ENCODE data around the gene CLPTM1. TPM values are rescaled to one million over a fixed set of nuclear protein-coding genes. Genes with fewer than 3 reads are reported as not detected.
"Not testable (repeated sequence)": the region's sequence is repeated elsewhere in the genome, so short reads cannot be mapped to it uniquely, and the experiment has no call there.

Gene CLPTM1
- total and polyA plus RNA-seq, 2 donors (not counting 1 experiment from before 2014, with no cell fraction given) = 121 to 129 TPM

DNA sequence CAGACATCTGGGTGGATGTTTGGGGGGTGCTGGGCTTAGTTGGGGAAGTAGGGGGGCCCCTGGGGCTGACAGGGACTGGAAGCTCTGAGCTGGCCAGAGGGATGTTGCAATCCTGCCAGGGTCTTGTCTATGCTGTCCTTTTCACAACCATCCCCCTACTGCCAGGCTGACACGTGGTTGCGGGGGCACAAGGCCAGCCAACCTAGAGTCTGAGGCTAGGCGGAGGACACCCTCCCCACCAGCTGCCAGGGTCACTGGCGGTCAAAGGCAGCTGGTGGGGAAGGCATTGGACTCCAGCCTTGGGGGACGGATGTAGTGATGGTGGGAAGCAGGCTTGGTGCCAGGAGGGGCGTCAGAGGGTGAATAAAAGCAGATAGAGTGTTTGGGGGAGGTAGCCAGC, 42.3 kb upstream of the CLPTM1 start:
- POLR2A ChIA-PET = no interaction called here
- H3K4me1 ChIP-seq (ENCODE audit: control insufficient read depth in 2 of 2, insufficient read depth in 2 of 2, low read length in 2 of 2) = peaks cover 7 to 13% of the 10 kb centered on the region in 2 donors
- TF ChIP-seq EZH2 (IDR thresholded peaks at IDR 0.05; ENCODE audit: borderline replicate concordance, insufficient read depth, low read depth, low read length, poor library complexity, severe bottlenecking) = no peak
- TF ChIP-seq, protein P1, sequence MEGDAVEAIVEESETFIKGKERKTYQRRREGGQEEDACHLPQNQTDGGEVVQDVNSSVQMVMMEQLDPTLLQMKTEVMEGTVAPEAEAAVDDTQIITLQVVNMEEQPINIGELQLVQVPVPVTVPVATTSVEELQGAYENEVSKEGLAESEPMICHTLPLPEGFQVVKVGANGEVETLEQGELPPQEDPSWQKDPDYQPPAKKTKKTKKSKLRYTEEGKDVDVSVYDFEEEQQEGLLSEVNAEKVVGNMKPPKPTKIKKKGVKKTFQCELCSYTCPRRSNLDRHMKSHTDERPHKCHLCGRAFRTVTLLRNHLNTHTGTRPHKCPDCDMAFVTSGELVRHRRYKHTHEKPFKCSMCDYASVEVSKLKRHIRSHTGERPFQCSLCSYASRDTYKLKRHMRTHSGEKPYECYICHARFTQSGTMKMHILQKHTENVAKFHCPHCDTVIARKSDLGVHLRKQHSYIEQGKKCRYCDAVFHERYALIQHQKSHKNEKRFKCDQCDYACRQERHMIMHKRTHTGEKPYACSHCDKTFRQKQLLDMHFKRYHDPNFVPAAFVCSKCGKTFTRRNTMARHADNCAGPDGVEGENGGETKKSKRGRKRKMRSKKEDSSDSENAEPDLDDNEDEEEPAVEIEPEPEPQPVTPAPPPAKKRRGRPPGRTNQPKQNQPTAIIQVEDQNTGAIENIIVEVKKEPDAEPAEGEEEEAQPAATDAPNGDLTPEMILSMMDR (IDR thresholded peaks at IDR 0.05) = no peak
- no peak overlapping the region for H3K27ac ChIP-seq (ENCODE audit: low read length in 2 of 2)
- WGBS (ENCODE audit: insufficient coverage) = 69% methylated on average over 6 of the region's 6 CpGs
- no peak overlapping the region for H2AFZ ChIP-seq (ENCODE audit: insufficient read depth, low read depth, low read length, poor library complexity, severe bottlenecking)
- H4K20me1 ChIP-seq (ENCODE audit: control insufficient read depth, insufficient read depth, low read length, poor library complexity, severe bottlenecking) = no peaks in the 10 kb centered on the region
- no peak for DNase-seq
- no peak overlapping the region for H3K4me3 Mint-ChIP-seq
- no peak overlapping the region for H3K9ac ChIP-seq (ENCODE audit: low read length)
- H3K9me3 Mint-ChIP-seq (ENCODE audit: insufficient read depth) = no peaks in the 10 kb centered on the region
- no peaks in the 10 kb centered on the region for H3K36me3 ChIP-seq (replicated peaks in 1 of 2; ENCODE audit: control extremely low read depth in 1 of 2, control insufficient read depth in 1 of 2, extremely low read depth in 1 of 2, insufficient read depth in 2 of 2, low read length in 1 of 2)
- CTCF ChIA-PET = interaction anchor here (0.8 to 1.5 kb wide), 3 partner anchors 9 to 43 kb away, joined by 3 read pairs; no protein-coding TSS in a partner anchor
- no peak overlapping the region for H3K27ac Mint-ChIP-seq
- peaks cover 26% of the 10 kb centered on the region for H3K27me3 Mint-ChIP-seq
- no peak overlapping the region for H3K4me3 ChIP-seq (ENCODE audit: control extremely low read depth in 1 of 5, extremely low read depth in 1 of 5, insufficient read depth in 1 of 5, low read depth in 2 of 5, low read length in 4 of 5)
- peaks cover 0 to 21% (median 2%) of the 10 kb centered on the region in 4 experiments for H3K27me3 ChIP-seq (replicated peaks in 1 of 4; ENCODE audit: control extremely low read depth in 1 of 4, control insufficient read depth in 3 of 4, insufficient read depth in 4 of 4, low read length in 3 of 4)
- H3K79me2 ChIP-seq (ENCODE audit: control insufficient read depth, insufficient read depth, low read length) = no peaks in the 10 kb centered on the region
- ATAC-seq (ENCODE audit: low read depth) = no peak
- intact Hi-C loops (cut with micrococcal nuclease) = no loop called here
- no peak overlapping the region for H3K4me2 ChIP-seq (replicated peaks; ENCODE audit: low read depth, low read length, poor library complexity, severe bottlenecking)
- peaks cover 9% of the 10 kb centered on the region for H3K4me1 Mint-ChIP-seq
- peaks cover 0 to 5% (median 0%) of the 10 kb centered on the region in 3 donors for H3K9me3 ChIP-seq (ENCODE audit: control extremely low read depth in 1 of 3, control insufficient read depth in 2 of 3, insufficient read depth in 1 of 3, low read length in 2 of 3)

DNA sequence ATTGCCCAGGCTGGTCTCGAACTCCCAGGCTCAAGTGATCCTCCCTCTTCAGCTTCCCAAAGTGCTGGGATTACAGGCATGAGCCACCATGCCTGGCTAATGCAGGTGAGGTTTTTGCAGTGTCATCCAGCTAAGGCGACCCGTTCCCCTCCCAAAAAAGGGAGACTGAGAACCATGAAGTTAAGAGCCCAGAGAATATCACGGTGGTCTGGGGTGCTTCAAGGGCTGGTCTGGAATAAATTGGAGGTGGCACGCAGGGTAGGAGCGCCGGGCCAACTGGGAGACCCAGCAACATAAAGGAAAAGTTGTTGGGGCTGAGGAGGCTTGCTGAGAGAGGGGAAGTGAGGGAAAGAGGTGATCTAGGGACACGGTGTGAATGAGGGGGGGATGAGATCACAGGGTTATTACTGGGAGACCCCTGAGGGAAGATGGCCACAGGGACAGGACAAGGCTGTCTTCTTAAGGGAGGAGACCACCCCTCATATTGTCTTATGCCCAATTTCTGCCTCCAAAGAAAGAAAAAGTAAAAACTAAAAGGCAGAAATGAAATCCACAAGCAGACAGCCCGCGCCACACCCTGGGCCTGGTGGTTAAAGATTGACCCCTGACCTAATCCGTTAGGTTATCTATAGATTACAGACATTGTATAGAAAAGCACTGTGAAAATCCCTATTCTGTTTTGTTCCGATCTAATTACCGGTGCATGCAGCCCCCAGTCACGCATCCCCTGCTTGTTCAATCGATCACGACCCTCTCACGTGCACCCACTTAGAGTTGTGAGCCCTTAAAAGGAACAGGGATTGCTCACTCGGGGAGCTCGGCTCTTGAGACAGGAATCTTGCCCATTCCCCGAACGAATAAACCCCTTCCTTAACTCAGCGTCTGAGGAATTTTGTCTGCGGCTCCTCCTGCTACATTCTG, 41.4 kb upstream of the CLPTM1 start:
- H3K4me1 Mint-ChIP-seq; H3K4me3 ChIP-seq (ENCODE audit: control extremely low read depth in 1 of 5, extremely low read depth in 1 of 5, insufficient read depth in 1 of 5, low read depth in 2 of 5, low read length in 4 of 5); H3K36me3 ChIP-seq (replicated peaks in 1 of 2; ENCODE audit: control extremely low read depth in 1 of 2, control insufficient read depth in 1 of 2, extremely low read depth in 1 of 2, insufficient read depth in 2 of 2, low read length in 1 of 2); H4K20me1 ChIP-seq (ENCODE audit: control insufficient read depth, insufficient read depth, low read length, poor library complexity, severe bottlenecking); H3K9me3 Mint-ChIP-seq (ENCODE audit: insufficient read depth); H3K9me3 ChIP-seq (ENCODE audit: control extremely low read depth in 1 of 3, control insufficient read depth in 2 of 3, insufficient read depth in 1 of 3, low read length in 2 of 3); H3K27ac ChIP-seq (ENCODE audit: low read length in 2 of 2); POLR2A ChIA-PET; intact Hi-C loops (cut with micrococcal nuclease); ATAC-seq (ENCODE audit: low read depth); H3K79me2 ChIP-seq (ENCODE audit: control insufficient read depth, insufficient read depth, low read length); DNase-seq; H3K27ac Mint-ChIP-seq: not testable (repeated sequence)
- Mint-ChIP-seq H3K27me3 (peaks cover 23% of the 10 kb centered on the region), H3K4me3 (peak overlapping the region; percentile 95)
- peaks cover 7 to 13% of the 10 kb centered on the region in 2 donors for H3K4me1 ChIP-seq (ENCODE audit: control insufficient read depth in 2 of 2, insufficient read depth in 2 of 2, low read length in 2 of 2)
- H3K9ac ChIP-seq (ENCODE audit: low read length) = peak overlapping the region; percentile 75
- peak overlapping the region; percentile 99 for H2AFZ ChIP-seq (ENCODE audit: insufficient read depth, low read depth, low read length, poor library complexity, severe bottlenecking)
- peaks cover 0 to 21% (median 2%) of the 10 kb centered on the region in 4 experiments for H3K27me3 ChIP-seq (replicated peaks in 1 of 4; ENCODE audit: control extremely low read depth in 1 of 4, control insufficient read depth in 3 of 4, insufficient read depth in 4 of 4, low read length in 3 of 4)
- 64% methylated on average over 14 of the region's 23 CpGs for WGBS (ENCODE audit: insufficient coverage)
- peak overlapping the region; percentile 88 for H3K4me2 ChIP-seq (replicated peaks; ENCODE audit: low read depth, low read length, poor library complexity, severe bottlenecking)
- CTCF ChIA-PET = interaction anchor here (0.8 to 0.9 kb wide), 2 partner anchors 38 to 43 kb away, joined by 3 read pairs; no protein-coding TSS in a partner anchor

DNA sequence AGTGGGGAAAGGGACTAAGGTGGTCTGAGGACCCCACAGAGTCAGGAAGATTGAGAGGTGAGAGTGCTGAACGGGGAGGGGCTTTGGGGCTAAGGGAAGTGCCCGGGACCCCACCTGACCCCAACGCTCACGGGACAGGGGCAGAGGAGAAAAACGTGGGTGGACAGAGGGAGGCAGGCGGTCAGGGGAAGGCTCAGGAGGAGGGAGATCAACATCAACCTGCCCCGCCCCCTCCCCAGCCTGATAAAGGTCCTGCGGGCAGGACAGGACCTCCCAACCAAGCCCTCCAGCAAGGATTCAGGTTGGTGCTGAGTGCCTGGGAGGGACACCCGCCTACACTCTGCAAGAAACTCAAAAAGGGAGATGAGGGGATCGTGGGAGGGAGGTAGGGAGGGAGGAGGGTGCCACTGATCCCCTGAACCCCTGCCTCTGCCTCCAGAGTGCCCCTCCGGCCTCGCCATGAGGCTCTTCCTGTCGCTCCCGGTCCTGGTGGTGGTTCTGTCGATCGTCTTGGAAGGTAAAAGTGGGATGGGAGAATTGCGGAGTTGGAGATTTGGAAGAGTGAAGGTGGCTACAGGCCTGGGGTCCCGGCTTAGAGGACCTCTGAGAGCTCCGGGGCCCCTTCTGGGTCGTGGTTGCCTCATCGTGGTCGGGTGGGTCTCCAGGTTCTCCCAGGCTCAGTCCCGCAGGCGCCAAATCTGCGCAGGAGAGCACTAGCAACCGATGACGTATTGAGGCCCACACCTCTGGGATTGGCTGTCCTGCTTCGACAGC, 40.6 kb upstream of the CLPTM1 start, which contains the start of gene APOC1:
Gene APOC1 (plus strand): TSS at position 176 of the 774 bp plus-strand sequence. CDS start 284 bp downstream, at position 460.
- Histone ChIP-seq H3K27me3 (replicated peaks in 1 of 4; ENCODE audit: control extremely low read depth in 1 of 4, control insufficient read depth in 3 of 4, insufficient read depth in 4 of 4, low read length in 3 of 4) (peaks cover 0 to 21% (median 2%) of the 10 kb centered on the region in 4 experiments), H3K9ac (ENCODE audit: low read length) (peak within 1 kb of the TSS; percentile 75), H3K4me2 (replicated peaks; ENCODE audit: low read depth, low read length, poor library complexity, severe bottlenecking) (peak within 1 kb of the TSS; percentile 88), H3K4me1 (ENCODE audit: control insufficient read depth in 2 of 2, insufficient read depth in 2 of 2, low read length in 2 of 2) (peaks cover 7 to 13% of the 10 kb centered on the region in 2 donors), H2AFZ (ENCODE audit: insufficient read depth, low read depth, low read length, poor library complexity, severe bottlenecking) (peak within 1 kb of the TSS; percentile 99), H3K4me3 (ENCODE audit: control extremely low read depth in 1 of 5, extremely low read depth in 1 of 5, insufficient read depth in 1 of 5, low read depth in 2 of 5, low read length in 4 of 5) (peak within 1 kb of the TSS; percentile 44 to 87 (median 63))
- DNase-seq (peak; percentile 89), ATAC-seq (ENCODE audit: low read depth) (peak; percentile 99)
- H3K27me3 Mint-ChIP-seq = peaks cover 23% of the 10 kb centered on the region
- H4K20me1 ChIP-seq (ENCODE audit: control insufficient read depth, insufficient read depth, low read length, poor library complexity, severe bottlenecking); POLR2A ChIA-PET; H3K9me3 ChIP-seq (ENCODE audit: control extremely low read depth in 1 of 3, control insufficient read depth in 2 of 3, insufficient read depth in 1 of 3, low read length in 2 of 3); H3K27ac ChIP-seq (ENCODE audit: low read length in 2 of 2); H3K79me2 ChIP-seq (ENCODE audit: control insufficient read depth, insufficient read depth, low read length); H3K36me3 ChIP-seq (replicated peaks in 1 of 2; ENCODE audit: control extremely low read depth in 1 of 2, control insufficient read depth in 1 of 2, extremely low read depth in 1 of 2, insufficient read depth in 2 of 2, low read length in 1 of 2); H3K9me3 Mint-ChIP-seq (ENCODE audit: insufficient read depth); H3K4me1 Mint-ChIP-seq: not testable (repeated sequence)
- peak within 1 kb of the TSS; percentile 95 for H3K4me3 Mint-ChIP-seq
- peak within 1 kb of the TSS; percentile 66 for H3K27ac Mint-ChIP-seq
- CTCF ChIA-PET = interaction anchor here (0.5 to 1.8 kb wide), 3 partner anchors 10 to 298 kb away, joined by 3 to 6 read pairs (median 3); partner anchors contain the start of gene TOMM40
- 9% methylated on average over 13 of the region's 28 CpGs for WGBS (ENCODE audit: insufficient coverage)
- intact Hi-C loops (cut with micrococcal nuclease) = loop anchor here (1.0 kb wide), 3 partner anchors 13 to 41 kb away; partner anchors contain the start of gene CLPTM1
